Neuronal stem cell (in vitro differentiated cells): ENCODE measurements around the gene ZNF654.

Experiments
- DNase-seq: peaks from one replicate; pipeline ENCODE4 v3.0.0-alpha.2; 2013; ENCODE audit warnings: low spot score
- H2AFZ ChIP-seq: one replicate; pipeline ENCODE4 v1.6.1; 2013; ENCODE audit warnings: mild to moderate bottlenecking, low read length, inconsistent platforms
- H2AK5ac ChIP-seq: 2 replicates; pipeline ENCODE4 v1.6.1; 2013; ENCODE audit warnings: low read depth, mild to moderate bottlenecking, inconsistent platforms, low read length, moderate library complexity, mixed read lengths
- H2BK120ac ChIP-seq: 2 replicates; pipeline ENCODE4 v1.6.1; 2013; ENCODE audit warnings: low read depth, mild to moderate bottlenecking, inconsistent platforms, low read length, moderate library complexity, mixed read lengths
- H2BK12ac ChIP-seq: one replicate; pipeline ENCODE4 v1.6.1; 2013; ENCODE audit warnings: low read length, inconsistent platforms
- H2BK15ac ChIP-seq: 2 replicates; pipeline ENCODE4 v1.6.1; 2013; ENCODE audit warnings: mild to moderate bottlenecking, low read length, inconsistent platforms, mixed read lengths
- H2BK5ac ChIP-seq: one replicate; pipeline ENCODE4 v1.6.1; 2013; ENCODE audit warnings: inconsistent platforms, mild to moderate bottlenecking, low read length, moderate library complexity
- H3K14ac ChIP-seq: one replicate; pipeline ENCODE4 v1.6.1; 2013; ENCODE audit warnings: low read length, inconsistent platforms
- H3K18ac ChIP-seq: 2 replicates; pipeline ENCODE4 v1.6.1; 2013; ENCODE audit warnings: low read length, inconsistent platforms
- H3K23ac ChIP-seq: 2 replicates; pipeline ENCODE4 v1.6.1; 2013; ENCODE audit warnings: low read depth, mild to moderate bottlenecking, mixed read lengths, low read length, inconsistent platforms; ENCODE audit not compliant: poor library complexity
- H3K27ac ChIP-seq: replicated peaks from 3 replicates; pipeline ENCODE4 v1.5.1; 2013; ENCODE audit warnings: low read length, inconsistent platforms
- H3K27me3 ChIP-seq, 3 experiments: 2 replicates each; pipeline ENCODE4 v1.6.1; 2013; ENCODE audit warnings: low read length in 3 of 3, mild to moderate bottlenecking in 2 of 3, inconsistent platforms in 1 of 3, low read depth in 1 of 3, mixed read lengths in 1 of 3, moderate library complexity in 1 of 3; ENCODE audit not compliant: control insufficient read depth in 3 of 3, insufficient read depth in 3 of 3
- H3K36me3 ChIP-seq, 2 donors: replicated peaks in 1 of 2; 2 replicates each; pipeline ENCODE4 v1.6.1; 2013; ENCODE audit warnings: low read length in 2 of 2; ENCODE audit not compliant: control insufficient read depth in 2 of 2, insufficient read depth in 2 of 2
- H3K4ac ChIP-seq: 2 replicates; pipeline ENCODE4 v1.6.1; 2013; ENCODE audit warnings: inconsistent platforms, mild to moderate bottlenecking, low read length, moderate library complexity
- H3K4me1 ChIP-seq, 2 donors: 1 replicate in 1 of 2; 2 replicates in 1 of 2; pipeline ENCODE4 v1.6.1; 2013; ENCODE audit warnings: low read length in 2 of 2, low read depth in 1 of 2; ENCODE audit not compliant: control insufficient read depth in 2 of 2, insufficient read depth in 1 of 2
- H3K4me2 ChIP-seq: one replicate; pipeline ENCODE4 v1.6.1; 2013; ENCODE audit warnings: mild to moderate bottlenecking, low read length, inconsistent platforms; ENCODE audit not compliant: insufficient read depth, poor library complexity, severe bottlenecking
- H3K4me3 ChIP-seq, 2 donors: 2 replicates each; pipeline ENCODE4 v1.5.1; 2013; ENCODE audit warnings: low read length in 2 of 2, mild to moderate bottlenecking in 2 of 2, inconsistent platforms in 1 of 2, moderate library complexity in 1 of 2
- H3K79me1 ChIP-seq: one replicate; pipeline ENCODE4 v1.6.1; 2013; ENCODE audit warnings: low read depth, mild to moderate bottlenecking, inconsistent platforms, low read length, moderate library complexity
- H3K9ac ChIP-seq: one replicate; pipeline ENCODE4 v1.6.1; 2013; ENCODE audit warnings: mild to moderate bottlenecking, low read depth, low read length, inconsistent platforms; ENCODE audit not compliant: poor library complexity
- H3K9me3 ChIP-seq, 2 donors: replicated peaks in 1 of 2; 2 replicates each; pipeline versions ENCODE3 to v1.6.1; 2013; ENCODE audit warnings: low read length in 2 of 2, mild to moderate bottlenecking in 2 of 2, inconsistent platforms in 1 of 2, low read depth in 1 of 2, mixed read lengths in 1 of 2, moderate library complexity in 1 of 2; ENCODE audit not compliant: control insufficient read depth in 2 of 2, insufficient read depth in 1 of 2
- H4K8ac ChIP-seq: one replicate; pipeline ENCODE4 v1.6.1; 2013; ENCODE audit warnings: low read depth, mild to moderate bottlenecking, inconsistent platforms, low read length, moderate library complexity
- H4K91ac ChIP-seq: one replicate; pipeline ENCODE4 v1.6.1; 2013; ENCODE audit warnings: low read length, low read depth, mild to moderate bottlenecking, inconsistent platforms; ENCODE audit not compliant: poor library complexity
- WGBS, 2 donors: extraction: QIAGEN DNeasy Blood & Tissue Kit; methylation state at CpG; one replicate each; pipeline ENCODE4 v1.1.7; 2013; ENCODE audit warnings: missing lambda C conversion rate in 2 of 2, mixed read lengths in 1 of 2; ENCODE audit not compliant: insufficient read length in 2 of 2, insufficient replicate concordance in 1 of 2; ENCODE audit errors: extremely low coverage in 2 of 2; 5-methylcytosine and 5-hydroxymethylcytosine counted together

ZNF654 gene

DNA sequence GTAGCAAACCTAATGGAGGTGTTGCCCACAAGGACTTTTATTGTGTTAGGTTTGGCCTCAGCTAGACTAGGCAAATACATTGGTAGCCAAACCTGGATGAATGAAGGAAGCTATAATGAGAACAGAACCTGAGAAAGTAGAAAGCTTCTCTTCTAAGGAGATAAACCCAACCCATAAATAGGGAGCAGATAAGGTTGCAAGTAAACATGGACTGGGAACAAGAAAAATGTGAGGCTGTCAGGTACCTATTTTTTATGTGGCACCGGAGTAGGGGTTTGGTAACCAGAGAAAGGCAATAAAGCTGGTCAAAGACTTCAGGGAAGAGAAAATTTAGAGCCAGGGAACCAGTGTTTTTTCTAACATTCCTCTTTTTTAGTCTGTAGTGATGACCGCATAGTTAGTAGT lies 25.0 kb downstream of the ZNF654 start:
- no peaks in the 10 kb centered on the region for H3K79me1 ChIP-seq
- H3K4me2 ChIP-seq, result no peak overlapping the region
- H4K8ac ChIP-seq, result no peak overlapping the region
- no peak overlapping the region for H3K4ac ChIP-seq
- H3K27me3 ChIP-seq, result no peaks in the 10 kb centered on the region
- H2AK5ac ChIP-seq, result no peak overlapping the region
- DNase-seq, result no peak
- no peak overlapping the region for H2BK120ac ChIP-seq
- no peak overlapping the region for H4K91ac ChIP-seq
- H2BK5ac ChIP-seq, result no peak overlapping the region
- no peak overlapping the region for H2AFZ ChIP-seq
- peaks cover 0 to 28% of the 10 kb centered on the region in 2 donors for H3K36me3 ChIP-seq
- H2BK12ac ChIP-seq, result no peak overlapping the region
- no peak overlapping the region for H2BK15ac ChIP-seq
- H3K4me1 ChIP-seq, result no peaks in the 10 kb centered on the region
- peaks cover 2 to 8% of the 10 kb centered on the region in 2 donors for H3K9me3 ChIP-seq
- H3K18ac ChIP-seq, result no peak overlapping the region
- no peak overlapping the region for H3K14ac ChIP-seq
- no peak overlapping the region for H3K27ac ChIP-seq
- H3K9ac ChIP-seq, result no peak overlapping the region
- no peak overlapping the region for H3K4me3 ChIP-seq
- H3K23ac ChIP-seq, result no peak overlapping the region
- no CpG with 5 or more reads among the region's 2 CpGs for WGBS, 2 donors

DNA sequence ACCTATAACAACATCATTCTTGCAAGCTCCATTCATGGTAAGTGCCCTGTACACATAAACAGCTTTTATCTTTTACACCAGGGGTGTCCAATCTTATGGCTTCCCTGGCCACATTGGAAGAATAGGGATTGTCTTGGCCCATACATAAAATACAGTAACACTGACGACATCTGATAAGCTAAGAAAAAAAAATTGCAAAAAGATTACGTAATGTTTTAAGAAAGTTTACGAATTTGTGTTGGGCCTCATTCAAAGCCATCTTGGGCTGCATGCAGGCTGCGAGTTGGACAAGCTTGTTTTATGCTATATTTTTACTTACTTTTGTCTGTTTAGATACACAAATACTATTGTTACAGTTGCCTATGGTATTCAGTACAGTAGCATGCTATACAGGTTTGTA lies 31.6 kb downstream of the ZNF654 start:
- Histone ChIP-seq H3K27me3 (no peaks in the 10 kb centered on the region), H3K4me1 (no peaks in the 10 kb centered on the region), H3K36me3 (peaks cover 0 to 52% of the 10 kb centered on the region in 2 donors), H2BK15ac (no peak overlapping the region), H2AFZ (no peak overlapping the region), H3K9me3 (peaks cover 1 to 10% of the 10 kb centered on the region in 2 donors), H3K4ac (no peak overlapping the region), H2BK12ac (no peak overlapping the region), H2AK5ac (no peak overlapping the region), H4K91ac (no peak overlapping the region), H3K23ac (no peak overlapping the region), H3K79me1 (no peaks in the 10 kb centered on the region), H3K18ac (no peak overlapping the region), H2BK5ac (no peak overlapping the region), H3K27ac (no peak overlapping the region), H2BK120ac (no peak overlapping the region), H3K4me3 (no peak overlapping the region), H3K4me2 (no peak overlapping the region), H3K9ac (no peak overlapping the region), H4K8ac (no peak overlapping the region), H3K14ac (no peak overlapping the region)
- DNase-seq, result no peak
- no CpG with 5 or more reads among the region's 4 CpGs for WGBS, 2 donors

DNA sequence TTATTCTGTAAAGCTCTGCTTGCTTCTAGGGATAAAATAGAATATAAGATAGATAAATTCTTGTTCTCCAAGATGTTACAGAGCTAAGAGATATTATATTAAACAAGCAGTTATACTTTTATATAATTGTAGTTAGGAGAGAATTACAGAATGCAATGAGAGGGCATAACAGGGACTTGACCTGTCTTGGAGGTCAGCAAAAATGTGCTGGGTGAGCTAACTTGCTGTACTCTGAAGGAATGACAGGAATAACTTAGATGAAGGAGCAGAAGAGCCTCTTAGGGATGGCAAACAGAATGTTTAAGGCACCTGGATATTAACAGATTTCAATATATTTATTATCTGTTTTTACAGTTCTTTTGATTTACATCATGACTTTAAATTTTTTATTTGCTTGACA lies 33.2 kb downstream of the ZNF654 start:
- H3K36me3 ChIP-seq, result peaks cover 0 to 50% of the 10 kb centered on the region in 2 donors
- H3K4me1 ChIP-seq, result no peaks in the 10 kb centered on the region
- H3K4me3 ChIP-seq, result no peak overlapping the region
- no peak overlapping the region for H2AFZ ChIP-seq
- H3K23ac ChIP-seq, result no peak overlapping the region
- no peak for DNase-seq
- H3K9me3 ChIP-seq, result peaks cover 1 to 19% of the 10 kb centered on the region in 2 donors
- H3K4me2 ChIP-seq, result no peak overlapping the region
- no peak overlapping the region for H2BK120ac ChIP-seq
- H3K27ac ChIP-seq, result no peak overlapping the region
- no peak overlapping the region for H3K4ac ChIP-seq
- no peaks in the 10 kb centered on the region for H3K27me3 ChIP-seq
- H2BK12ac ChIP-seq, result no peak overlapping the region
- no peak overlapping the region for H2BK5ac ChIP-seq
- no peak overlapping the region for H4K91ac ChIP-seq
- H2BK15ac ChIP-seq, result no peak overlapping the region
- no peaks in the 10 kb centered on the region for H3K79me1 ChIP-seq
- H2AK5ac ChIP-seq, result no peak overlapping the region
- no peak overlapping the region for H3K9ac ChIP-seq
- H4K8ac ChIP-seq, result no peak overlapping the region
- no peak overlapping the region for H3K14ac ChIP-seq
- no peak overlapping the region for H3K18ac ChIP-seq

DNA sequence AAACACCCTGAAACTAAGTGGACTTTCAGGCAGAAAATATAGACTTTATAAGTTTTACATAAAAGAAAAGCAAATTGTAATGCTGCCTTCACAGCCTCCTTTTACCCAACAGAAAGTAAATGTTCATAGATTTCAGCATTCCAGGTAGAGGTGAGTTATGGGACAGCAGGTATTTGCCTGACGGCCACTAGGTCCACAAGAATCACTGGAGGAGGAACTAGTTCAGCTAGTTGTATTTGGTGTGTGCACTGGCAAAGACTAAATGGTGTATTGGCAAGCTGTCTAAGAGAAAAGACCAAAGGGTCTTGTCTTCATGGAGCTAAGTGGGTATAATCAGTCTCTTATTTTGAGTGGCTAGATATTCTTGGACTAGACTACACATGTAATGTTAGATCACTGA lies 34.2 kb downstream of the ZNF654 start:
- Histone ChIP-seq H2BK120ac (no peak overlapping the region), H3K79me1 (no peaks in the 10 kb centered on the region), H3K14ac (no peak overlapping the region), H3K9me3 (peaks cover 1 to 19% of the 10 kb centered on the region in 2 donors), H2BK15ac (no peak overlapping the region), H4K8ac (no peak overlapping the region), H3K18ac (no peak overlapping the region), H3K36me3 (peaks cover 0 to 41% of the 10 kb centered on the region in 2 donors), H2AK5ac (no peak overlapping the region), H3K4ac (no peak overlapping the region), H3K27ac (no peak overlapping the region), H3K23ac (no peak overlapping the region), H2AFZ (no peak overlapping the region), H3K9ac (no peak overlapping the region), H3K4me3 (no peak overlapping the region), H3K27me3 (no peaks in the 10 kb centered on the region), H2BK5ac (no peak overlapping the region), H3K4me2 (no peak overlapping the region), H2BK12ac (no peak overlapping the region), H4K91ac (no peak overlapping the region), H3K4me1 (no peaks in the 10 kb centered on the region)
- no CpG with 5 or more reads among the region's 1 CpG for WGBS, 2 donors
- DNase-seq, result no peak
